ENCODE results near the gene SULT4A1.
A peak's percentile ranks its signal among the peaks of the same experiment; 100 is the strongest.

Gene SULT4A1

DNA sequence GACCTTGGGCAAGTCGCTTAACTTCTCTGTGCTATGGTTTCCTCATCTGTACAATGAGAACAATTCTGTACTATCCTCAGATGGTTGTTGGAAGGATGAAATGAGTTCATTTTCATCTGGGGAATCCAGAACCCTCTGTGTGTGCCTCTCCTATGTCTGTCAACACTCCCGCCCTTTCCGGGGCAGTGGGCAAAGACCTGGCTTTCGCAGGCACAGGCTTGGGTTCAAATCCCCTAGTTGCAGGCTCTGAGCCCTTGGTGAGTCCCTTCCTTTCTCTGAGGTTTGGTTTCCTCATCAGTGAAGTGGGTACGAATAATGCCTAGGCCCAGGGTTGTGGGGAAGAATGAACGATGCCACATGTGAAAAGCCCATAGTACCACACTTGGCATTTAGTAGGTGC lies 23.5 kb upstream of the SULT4A1 start:
- intact Hi-C loops (cut with DNase I; ENCODE audit: low total_unique reads), result no loop called here
- Histone ChIP-seq H3K36me3 (no peaks in the 10 kb centered on the region), H3K9me3 (no peaks in the 10 kb centered on the region), H3K4me3 (no peak overlapping the region), H3K27me3 (peaks cover 0 to 61% of the 10 kb centered on the region in 2 donors), H3K27ac (no peak overlapping the region), H3K4me1 (no peaks in the 10 kb centered on the region)
- TF ChIP-seq, protein P1, sequence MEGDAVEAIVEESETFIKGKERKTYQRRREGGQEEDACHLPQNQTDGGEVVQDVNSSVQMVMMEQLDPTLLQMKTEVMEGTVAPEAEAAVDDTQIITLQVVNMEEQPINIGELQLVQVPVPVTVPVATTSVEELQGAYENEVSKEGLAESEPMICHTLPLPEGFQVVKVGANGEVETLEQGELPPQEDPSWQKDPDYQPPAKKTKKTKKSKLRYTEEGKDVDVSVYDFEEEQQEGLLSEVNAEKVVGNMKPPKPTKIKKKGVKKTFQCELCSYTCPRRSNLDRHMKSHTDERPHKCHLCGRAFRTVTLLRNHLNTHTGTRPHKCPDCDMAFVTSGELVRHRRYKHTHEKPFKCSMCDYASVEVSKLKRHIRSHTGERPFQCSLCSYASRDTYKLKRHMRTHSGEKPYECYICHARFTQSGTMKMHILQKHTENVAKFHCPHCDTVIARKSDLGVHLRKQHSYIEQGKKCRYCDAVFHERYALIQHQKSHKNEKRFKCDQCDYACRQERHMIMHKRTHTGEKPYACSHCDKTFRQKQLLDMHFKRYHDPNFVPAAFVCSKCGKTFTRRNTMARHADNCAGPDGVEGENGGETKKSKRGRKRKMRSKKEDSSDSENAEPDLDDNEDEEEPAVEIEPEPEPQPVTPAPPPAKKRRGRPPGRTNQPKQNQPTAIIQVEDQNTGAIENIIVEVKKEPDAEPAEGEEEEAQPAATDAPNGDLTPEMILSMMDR (IDR thresholded peaks at IDR 0.05), result no peak
- DNase-seq, result no peak

DNA sequence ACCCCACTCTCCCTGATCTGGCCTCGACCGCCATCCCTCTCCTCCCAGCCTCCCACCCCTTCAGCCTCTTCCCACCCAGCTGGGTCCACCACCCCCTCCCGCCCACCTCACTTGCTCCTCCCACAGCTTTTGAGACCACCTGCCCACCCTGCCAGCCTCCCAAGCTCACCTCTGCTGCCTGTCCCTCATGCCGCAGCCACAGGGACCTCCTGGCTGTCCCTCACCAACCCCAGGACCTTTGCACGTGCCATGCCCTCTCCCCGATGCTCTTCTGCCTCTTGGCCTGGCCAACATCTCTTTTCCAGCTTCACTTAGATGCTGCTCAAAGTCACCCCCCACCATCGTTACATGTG lies 23.0 kb upstream of the SULT4A1 start:
- TF ChIP-seq, protein P1 (IDR thresholded peaks at IDR 0.05), result no peak
- intact Hi-C loops (cut with DNase I; ENCODE audit: low total_unique reads), result no loop called here
- Histone ChIP-seq H3K36me3 (no peaks in the 10 kb centered on the region), H3K9me3 (no peaks in the 10 kb centered on the region), H3K4me1 (no peaks in the 10 kb centered on the region), H3K27me3 (peaks cover 0 to 60% of the 10 kb centered on the region in 2 donors), H3K4me3 (no peak overlapping the region), H3K27ac (no peak overlapping the region)
- no peak for DNase-seq

DNA sequence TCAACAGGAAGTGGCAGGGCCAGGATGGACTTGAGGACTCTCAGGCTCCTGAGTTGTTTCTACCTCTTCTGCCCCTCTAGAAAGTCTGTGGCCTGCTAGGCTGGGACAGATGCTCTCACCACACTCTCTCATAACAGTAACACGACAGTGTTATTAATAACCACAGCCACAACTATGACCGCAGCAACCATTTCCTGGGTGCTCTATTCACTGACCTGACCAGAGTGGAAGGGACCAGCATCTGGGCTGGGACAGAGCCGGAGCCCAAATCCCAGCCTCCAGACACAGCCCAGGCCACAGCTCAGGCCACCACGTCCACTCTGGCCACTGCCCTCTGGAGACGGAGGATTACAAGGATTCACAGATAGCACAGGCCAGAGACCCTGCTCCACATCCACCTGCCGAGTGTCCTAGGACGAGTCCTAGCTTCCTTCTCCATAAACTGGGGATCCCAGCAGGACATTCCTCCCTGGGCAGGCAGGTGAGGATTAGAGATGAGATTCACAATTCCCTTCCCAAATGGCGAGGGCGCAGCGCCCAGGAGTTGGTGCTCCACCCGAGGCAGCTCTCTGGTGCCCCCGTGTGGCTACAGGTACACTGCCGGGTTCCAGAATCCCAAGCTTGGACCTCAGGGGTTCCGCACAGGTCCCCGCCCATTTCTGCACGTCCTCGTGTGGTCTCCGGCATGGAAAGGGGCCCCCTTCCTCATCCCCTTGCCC lies 22.4 kb upstream of the SULT4A1 start:
- Histone ChIP-seq H3K36me3 (no peaks in the 10 kb centered on the region), H3K27ac (no peak overlapping the region), H3K4me1 (no peaks in the 10 kb centered on the region), H3K9me3 (no peaks in the 10 kb centered on the region), H3K27me3 (peaks cover 0 to 60% of the 10 kb centered on the region in 2 donors), H3K4me3 (no peak overlapping the region)
- intact Hi-C loops (cut with DNase I; ENCODE audit: low total_unique reads), result no loop called here
- peak in 1 of 2 donors; percentile 29 for DNase-seq
- TF ChIP-seq, protein P1 (IDR thresholded peaks at IDR 0.05), result peak; percentile 38 to 49

GRCh38 chr22:43883719-43884415 lies 21.6 kb upstream of the SULT4A1 start:
- Histone ChIP-seq H3K27ac (no peak overlapping the region), H3K36me3 (no peaks in the 10 kb centered on the region), H3K4me1 (no peaks in the 10 kb centered on the region), H3K27me3 (peaks cover 0 to 58% of the 10 kb centered on the region in 2 donors), H3K9me3 (no peaks in the 10 kb centered on the region), H3K4me3 (no peak overlapping the region)
- DNase-seq, result no peak
- TF ChIP-seq, protein P1 (IDR thresholded peaks at IDR 0.05), result no peak
- intact Hi-C loops (cut with DNase I; ENCODE audit: low total_unique reads), result no loop called here

DNA sequence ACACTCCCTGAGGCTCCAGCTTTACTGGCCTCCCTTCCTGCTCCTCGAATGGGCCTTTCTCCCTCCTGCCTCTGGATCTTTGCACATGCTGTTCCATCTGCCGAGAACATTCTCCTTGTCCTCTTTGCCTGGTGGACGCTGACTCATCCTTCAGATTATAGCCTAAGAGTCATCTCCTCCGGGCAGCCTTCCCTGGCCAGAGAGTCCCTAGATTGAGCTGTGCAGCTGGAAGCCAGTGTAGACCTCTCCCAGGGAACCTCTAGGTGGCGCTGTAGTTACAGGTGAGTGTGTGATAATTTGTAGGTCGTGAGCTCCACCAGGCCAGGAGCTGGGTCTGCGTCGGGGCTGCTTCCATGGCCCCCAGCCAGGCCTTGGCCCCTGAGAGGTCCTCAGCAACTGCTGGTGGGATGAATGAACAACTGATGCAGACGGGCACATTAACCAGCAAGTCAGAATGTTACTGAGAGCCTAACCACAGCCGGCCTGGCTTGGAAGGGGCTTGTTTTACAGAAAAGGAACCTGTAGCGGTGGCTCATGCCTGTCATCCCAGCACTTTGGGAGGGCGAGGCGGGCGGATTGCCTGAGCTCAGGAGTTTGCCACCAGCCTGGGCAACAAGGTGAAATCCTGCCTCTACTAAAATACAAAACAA lies 20.8 kb upstream of the SULT4A1 start:
- no peak overlapping the region for H3K27ac ChIP-seq
- no peak for DNase-seq
- TF ChIP-seq, protein P1 (IDR thresholded peaks at IDR 0.05), result peak in 1 of 2 experiments; percentile 8
- no peaks in the 10 kb centered on the region for H3K9me3 ChIP-seq
- H3K36me3 ChIP-seq, result no peaks in the 10 kb centered on the region
- H3K4me3 ChIP-seq, result no peak overlapping the region
- no peaks in the 10 kb centered on the region for H3K4me1 ChIP-seq
- intact Hi-C loops (cut with DNase I; ENCODE audit: low total_unique reads), result no loop called here
- peaks cover 0 to 60% of the 10 kb centered on the region in 2 donors for H3K27me3 ChIP-seq
